Mucosa of descending colon (tissue), 3 donors: ENCODE measurements around the gene ZNF239. TPM values are rescaled to one million over a fixed set of nuclear protein-coding genes. Genes with fewer than 3 reads are reported as not detected.
A peak's percentile ranks its signal among the peaks of the same experiment; 100 is the strongest.

Experiments
- ATAC-seq: fragments of 200-7000 bp; cut with Tn5 transposase; one replicate; pipeline ENCODE4 v1.9.1; 2020; ENCODE audit warnings: mild to moderate bottlenecking, moderate library complexity
- DNase-seq, 3 donors: peaks; one replicate each; pipeline ENCODE4 v3.0.0-alpha.2; 2020
- H3K36me3 ChIP-seq: fragments of 200-600 bp; one replicate; pipeline ENCODE4 v1.8.0; 2021; ENCODE audit warnings: low read depth, mild to moderate bottlenecking
- H3K4me1 ChIP-seq: fragments of 200-600 bp; one replicate; pipeline ENCODE4 v1.8.0; 2021; ENCODE audit warnings: low read depth, mild to moderate bottlenecking
- H3K4me3 ChIP-seq: fragments of 200-600 bp; one replicate; pipeline ENCODE4 v1.8.0; 2021; ENCODE audit warnings: mild to moderate bottlenecking
- H3K9me3 ChIP-seq: fragments of 200-600 bp; one replicate; pipeline ENCODE4 v1.8.0; 2021; ENCODE audit warnings: mild to moderate bottlenecking
- CTCF ChIP-seq: fragments of 200-600 bp; IDR thresholded peaks from one replicate; pipeline ENCODE4 v1.8.0; 2022; ENCODE audit warnings: antibody characterized with exemption, mild to moderate bottlenecking
- intact Hi-C, 2 donors: fragments of 100-400 bp; cut with DNase I in 1 of 2; cut with micrococcal nuclease in 1 of 2; formaldehyde crosslinking; loops; one replicate each; pipeline versions ENCODE4 v1.11.0 to v1.11.1; 2022; cut with DNase I, micrococcal nuclease
- total RNA-seq, 3 donors: library from RNA; stranded (reverse); fragmentation: NEBNext Ultra II Directional in 2 of 3; extraction: Animal tissue kit (Norgen Biotek cat#: 25700) in 2 of 3; gene quantifications; one replicate each; pipeline versions ENCODE4 v1.2.1 to v1.2.4, GENCODE V29; 2021 to 2023
- donor health status: DM: no; HTN: no; CAD: no; lungs with moderate emphysema.
- donor health status: DM: no; HTN: no; CAD: no.
- donor health status: DM: no; HTN: yes; CAD: no.

Gene ZNF239
- total RNA-seq, 3 donors from 2014 or later, result 1.5 to 3.7 (median 1.9) TPM

GRCh38 chr10:43585981-43586729 is 11.7 kb upstream of the ZNF239 start:
- intact Hi-C loops, result no loop called here
- H3K36me3 ChIP-seq, result no peaks in the 10 kb centered on the region
- no peak for TF ChIP-seq CTCF
- H3K4me3 ChIP-seq, result no peak overlapping the region
- no peaks in the 10 kb centered on the region for H3K9me3 ChIP-seq
- DNase-seq (no peak), ATAC-seq (peak; percentile 67)
- H3K4me1 ChIP-seq, result no peaks in the 10 kb centered on the region

- no peaks in the 10 kb centered on the region for H3K36me3 ChIP-seq
- intact Hi-C loops, result no loop called here
- no peak for ATAC-seq
- H3K4me1 ChIP-seq, result no peaks in the 10 kb centered on the region
- no peak for DNase-seq
- no peak overlapping the region for H3K4me3 ChIP-seq
- TF ChIP-seq CTCF, result no peak
- no peaks in the 10 kb centered on the region for H3K9me3 ChIP-seq
Measured at GRCh38 chr10:43585046-43585445, 10.6 kb upstream of the ZNF239 start.

- intact Hi-C loops, result no loop called here
Measured at GRCh38 chr10:43584051-43584450, 9.6 kb upstream of the ZNF239 start.

GRCh38 chr10:43576580-43576979 is 2.2 kb upstream of the ZNF239 start:
- ATAC-seq (no peak), DNase-seq (no peak)
- no peak for TF ChIP-seq CTCF
- H3K4me1 ChIP-seq, result no peaks in the 10 kb centered on the region
- intact Hi-C loops, result no loop called here
- no peak overlapping the region for H3K4me3 ChIP-seq
- no peaks in the 10 kb centered on the region for H3K36me3 ChIP-seq
- no peaks in the 10 kb centered on the region for H3K9me3 ChIP-seq

More at GRCh38 chr10:43584051-43584450, 9.6 kb upstream of the ZNF239 start:
- no peaks in the 10 kb centered on the region for H3K9me3 ChIP-seq
- H3K4me1 ChIP-seq, result no peaks in the 10 kb centered on the region
- H3K4me3 ChIP-seq, result no peak overlapping the region
- DNase-seq, result no peak
- no peak for ATAC-seq
- no peaks in the 10 kb centered on the region for H3K36me3 ChIP-seq
- no peak for TF ChIP-seq CTCF

- H3K4me3 ChIP-seq, result no peak overlapping the region
- no peak for ATAC-seq
- no peaks in the 10 kb centered on the region for H3K36me3 ChIP-seq
- intact Hi-C loops, result no loop called here
- DNase-seq, result no peak
- TF ChIP-seq CTCF, result no peak
- H3K4me1 ChIP-seq, result no peaks in the 10 kb centered on the region
- no peaks in the 10 kb centered on the region for H3K9me3 ChIP-seq
Measured at GRCh38 chr10:43576062-43576461, 1.6 kb upstream of the ZNF239 start.
